Esophagus squamous epithelium (tissue), 4 donors: ENCODE data around the gene CCKAR.

Experiments
- POLR2A ChIP-seq, 4 donors: fragments of 450-650 bp; IDR thresholded peaks; one replicate each; pipeline ENCODE4 v1.6.1; 2017; ENCODE audit warnings: antibody characterized with exemption in 4 of 4, mild to moderate bottlenecking in 4 of 4, moderate library complexity in 3 of 4
- TF ChIP-seq, protein P1 (sequence below), 6 experiments: fragments of 450-650 bp in 4 of 6; fragments of 200-600 bp in 2 of 6; sonication (generic) in 2 of 6; IDR thresholded peaks; one replicate each; pipeline ENCODE4 v1.5.1; 2016 to 2019; ENCODE audit warnings: antibody characterized with exemption in 6 of 6, mild to moderate bottlenecking in 4 of 6, moderate library complexity in 4 of 6

DNA sequence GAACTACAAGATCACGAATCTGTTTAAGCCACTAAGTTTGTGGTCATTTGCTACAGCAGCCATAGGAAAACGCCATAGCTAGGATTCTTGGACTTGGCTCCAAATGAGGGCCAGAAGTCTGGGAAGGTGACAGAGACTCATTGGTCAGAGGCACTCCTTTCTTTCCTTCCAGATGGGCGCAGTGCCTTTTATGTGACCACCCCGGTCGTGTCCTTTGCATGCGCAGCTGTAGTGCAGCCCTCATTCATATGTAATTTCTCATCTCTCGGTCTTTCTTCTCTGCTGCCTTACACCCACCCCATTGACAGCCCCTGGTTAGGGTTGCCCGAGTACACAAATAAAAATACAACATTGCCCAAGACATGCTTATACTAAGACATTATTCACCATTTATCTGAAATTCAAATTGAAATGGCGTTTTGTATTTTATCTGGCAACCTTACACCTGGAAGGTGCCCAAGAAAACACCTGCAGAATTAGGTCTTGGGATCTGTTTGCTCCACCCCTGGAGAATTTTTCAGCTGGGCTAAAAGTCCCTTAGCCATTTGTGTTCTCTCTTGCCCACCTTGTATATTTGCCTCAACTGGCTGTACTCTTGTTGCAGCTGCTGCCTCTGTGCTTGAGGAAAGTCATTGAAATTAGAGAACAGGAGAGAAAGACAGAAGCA is 21.9 kb downstream of the CCKAR start:
- TF ChIP-seq, protein P1, sequence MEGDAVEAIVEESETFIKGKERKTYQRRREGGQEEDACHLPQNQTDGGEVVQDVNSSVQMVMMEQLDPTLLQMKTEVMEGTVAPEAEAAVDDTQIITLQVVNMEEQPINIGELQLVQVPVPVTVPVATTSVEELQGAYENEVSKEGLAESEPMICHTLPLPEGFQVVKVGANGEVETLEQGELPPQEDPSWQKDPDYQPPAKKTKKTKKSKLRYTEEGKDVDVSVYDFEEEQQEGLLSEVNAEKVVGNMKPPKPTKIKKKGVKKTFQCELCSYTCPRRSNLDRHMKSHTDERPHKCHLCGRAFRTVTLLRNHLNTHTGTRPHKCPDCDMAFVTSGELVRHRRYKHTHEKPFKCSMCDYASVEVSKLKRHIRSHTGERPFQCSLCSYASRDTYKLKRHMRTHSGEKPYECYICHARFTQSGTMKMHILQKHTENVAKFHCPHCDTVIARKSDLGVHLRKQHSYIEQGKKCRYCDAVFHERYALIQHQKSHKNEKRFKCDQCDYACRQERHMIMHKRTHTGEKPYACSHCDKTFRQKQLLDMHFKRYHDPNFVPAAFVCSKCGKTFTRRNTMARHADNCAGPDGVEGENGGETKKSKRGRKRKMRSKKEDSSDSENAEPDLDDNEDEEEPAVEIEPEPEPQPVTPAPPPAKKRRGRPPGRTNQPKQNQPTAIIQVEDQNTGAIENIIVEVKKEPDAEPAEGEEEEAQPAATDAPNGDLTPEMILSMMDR (IDR thresholded peaks at IDR 0.05): no peak
- TF ChIP-seq POLR2A (IDR thresholded peaks at IDR 0.05): no peak
